GM21717 (cell line): Measurements from ENCODE around the gene RNF212.

Experiments
- ATAC-seq: cut with Tn5 transposase; IDR thresholded peaks from one replicate; pipeline ENCODE4 v1.9.1; 2021; ENCODE audit warnings: mild to moderate bottlenecking, moderate library complexity; ENCODE audit not compliant: unreplicated experiment

The RNF212 gene

DNA sequence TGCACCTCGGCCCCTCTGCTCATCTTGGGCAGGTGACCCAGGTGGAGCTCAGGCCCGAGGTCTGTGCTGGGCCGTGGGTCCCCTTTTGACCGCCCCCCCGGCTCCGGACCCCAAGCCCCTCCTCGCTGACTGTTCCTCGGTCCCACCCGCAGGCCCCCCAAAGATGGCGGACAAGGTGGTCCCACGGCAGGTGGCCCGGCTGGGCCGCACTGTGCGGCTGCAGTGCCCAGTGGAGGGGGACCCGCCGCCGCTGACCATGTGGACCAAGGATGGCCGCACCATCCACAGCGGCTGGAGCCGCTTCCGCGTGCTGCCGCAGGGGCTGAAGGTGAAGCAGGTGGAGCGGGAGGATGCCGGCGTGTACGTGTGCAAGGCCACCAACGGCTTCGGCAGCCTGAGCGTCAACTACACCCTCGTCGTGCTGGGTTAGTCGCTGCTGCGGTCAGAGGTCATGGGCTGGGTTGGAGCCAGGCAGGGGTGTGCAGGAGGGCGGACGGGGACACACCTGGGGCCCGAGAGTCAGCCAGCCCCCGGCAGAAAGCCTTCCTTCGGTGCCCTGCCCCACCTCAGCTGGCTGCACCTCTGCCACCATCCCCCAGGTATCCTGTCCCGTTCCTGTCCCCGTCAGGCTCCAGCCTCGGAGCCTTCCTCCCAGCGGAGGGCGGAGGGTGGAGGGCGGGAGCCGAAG, 91.2 kb downstream of the RNF212 start:
- ATAC-seq: no peak
